Small intestine (tissue), 16 donors: ENCODE data around the gene SLC25A53. TPM values are rescaled to one million over a fixed set of nuclear protein-coding genes. Genes with fewer than 3 reads are reported as not detected.
A peak's percentile ranks its signal among the peaks of the same experiment; 100 is the strongest.

ENCODE experiments used
- DNase-seq, 2 donors: peaks; one replicate each; pipeline versions ENCODE4 v3.0.0 to v3.0.0-alpha.2; 2013
- FAIRE-seq: peaks from 2 replicates; lab custom pipeline; 2012; peaks lifted over from hg19 to GRCh38; lab: Jason Lieb, UNC
- H3K27ac ChIP-seq, 3 donors: one replicate each; pipeline ENCODE4 v1.5.1; 2013; ENCODE audit warnings: low read length in 2 of 3, mild to moderate bottlenecking in 2 of 3, control low read depth in 1 of 3, inconsistent platforms in 1 of 3, low read depth in 1 of 3, moderate library complexity in 1 of 3
- H3K27me3 ChIP-seq, 3 donors: one replicate each; pipeline ENCODE4 v1.6.1; 2013; ENCODE audit warnings: low read length in 3 of 3, inconsistent platforms in 1 of 3; ENCODE audit not compliant: control insufficient read depth in 3 of 3, insufficient read depth in 3 of 3
- H3K36me3 ChIP-seq, 3 donors: one replicate each; pipeline ENCODE4 v1.6.1; 2013; ENCODE audit warnings: low read length in 3 of 3, inconsistent platforms in 1 of 3, low read depth in 1 of 3, mild to moderate bottlenecking in 1 of 3, moderate library complexity in 1 of 3; ENCODE audit not compliant: control insufficient read depth in 3 of 3, insufficient read depth in 2 of 3
- H3K4me1 ChIP-seq, 3 donors: one replicate each; pipeline ENCODE4 v1.6.1; 2013; ENCODE audit warnings: low read length in 2 of 3, inconsistent platforms in 1 of 3, low read depth in 1 of 3, mild to moderate bottlenecking in 1 of 3, moderate library complexity in 1 of 3; ENCODE audit not compliant: control insufficient read depth in 3 of 3, insufficient read depth in 2 of 3
- H3K4me3 ChIP-seq, 3 donors: one replicate each; pipeline ENCODE4 v1.5.1; 2013; ENCODE audit warnings: low read length in 3 of 3, control low read depth in 1 of 3, inconsistent platforms in 1 of 3, low read depth in 1 of 3, mild to moderate bottlenecking in 1 of 3, moderate library complexity in 1 of 3
- H3K9me3 ChIP-seq, 2 donors: one replicate each; pipeline ENCODE4 v1.6.1; 2013; ENCODE audit warnings: low read depth in 1 of 2, low read length in 1 of 2; ENCODE audit not compliant: control insufficient read depth in 2 of 2, insufficient read depth in 1 of 2
- WGBS, 3 donors: extraction: QIAGEN DNeasy Blood & Tissue Kit; methylation state at CpG; one replicate each; pipeline ENCODE4 v1.1.7; 2013; 5-methylcytosine and 5-hydroxymethylcytosine counted together
- long read RNA-seq, 10 donors: transcript quantifications; one replicate each; lab custom pipeline, GENCODE V29; 2026
- polyA plus RNA-seq, 4 donors: library from polyadenylated mRNA; stranded (reverse) in 3 of 4; unstranded in 1 of 4; fragments of 200-250 nt in 3 of 4; fragments of 120-200 nt in 1 of 4; gene quantifications; one replicate each; pipeline versions ENCODE4 v1.2.1 to v1.2.3, GENCODE V29; 2013
- donor health status: healthy with polysubstance abuse.
- donor health status: control.
- donor health status: control.
- donor health status: Bipolar disorder and iron deficiency.
- donor health status: healthy.

Gene SLC25A53, protein sequence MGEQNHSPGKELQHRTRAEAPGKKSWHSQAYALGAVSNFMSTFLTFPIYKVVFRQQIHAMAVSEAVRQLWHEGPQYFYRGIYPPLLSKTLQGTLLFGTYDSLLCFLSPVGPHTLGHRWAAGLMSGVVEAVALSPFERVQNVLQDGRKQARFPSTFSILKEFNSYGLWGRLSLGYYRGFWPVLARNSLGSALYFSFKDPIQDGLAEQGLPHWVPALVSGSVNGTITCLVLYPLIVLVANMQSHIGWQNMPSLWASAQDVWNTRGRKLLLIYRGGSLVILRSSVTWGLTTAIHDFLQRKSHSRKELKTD
- polyA plus RNA-seq = 1 to 10 TPM; 2.2 to 9.4 (median 7.7) TPM
- long read RNA-seq, donor 1, transcript SLC25A53-201 (2 exons, 731 nt) = major isoform, 7 of 7 reads
- long read RNA-seq, donor 1, partial matches to known transcripts = 0 of 7 reads
- long read RNA-seq, donor 1, other reads (novel, unspliced or antisense) = 0 of 7 reads
- long read RNA-seq, donor 2, partial matches to known transcripts = 0 of 1 reads
- long read RNA-seq, donor 2, other reads (novel, unspliced or antisense) = 0 of 1 reads
- long read RNA-seq, donor 3, partial matches to known transcripts = 5 of 7 reads
- long read RNA-seq, donor 3, other reads (novel, unspliced or antisense) = 0 of 7 reads
- long read RNA-seq, donor 4, partial matches to known transcripts = 0 of 1 reads
- long read RNA-seq, donor 4, other reads (novel, unspliced or antisense) = 0 of 1 reads
- long read RNA-seq, donor 5, partial matches to known transcripts = 0 of 1 reads
- long read RNA-seq, donor 5, other reads (novel, unspliced or antisense) = 0 of 1 reads
- long read RNA-seq, donor 6, transcript SLC25A53-201 (2 exons, 731 nt) = major isoform, 5 of 5 reads
- long read RNA-seq, donor 6, partial matches to known transcripts = 0 of 5 reads
- long read RNA-seq, donor 6, other reads (novel, unspliced or antisense) = 0 of 5 reads
- long read RNA-seq, donor 7, transcript SLC25A53-201 (2 exons, 731 nt) = major isoform, 7 of 7 reads
- long read RNA-seq, donor 7, partial matches to known transcripts = 0 of 7 reads
- long read RNA-seq, donor 7, other reads (novel, unspliced or antisense) = 0 of 7 reads
- long read RNA-seq, donor 8, partial matches to known transcripts = 0 of 2 reads
- long read RNA-seq, donor 8, other reads (novel, unspliced or antisense) = 0 of 2 reads
- long read RNA-seq, donor 9, partial matches to known transcripts = 0 of 1 reads
- long read RNA-seq, donor 9, other reads (novel, unspliced or antisense) = 0 of 1 reads
- long read RNA-seq, donor 10, transcript SLC25A53-201 (2 exons, 731 nt) = major isoform, 5 of 14 reads
- long read RNA-seq, donor 10, partial matches to known transcripts = 9 of 14 reads
- long read RNA-seq, donor 10, other reads (novel, unspliced or antisense) = 0 of 14 reads

DNA sequence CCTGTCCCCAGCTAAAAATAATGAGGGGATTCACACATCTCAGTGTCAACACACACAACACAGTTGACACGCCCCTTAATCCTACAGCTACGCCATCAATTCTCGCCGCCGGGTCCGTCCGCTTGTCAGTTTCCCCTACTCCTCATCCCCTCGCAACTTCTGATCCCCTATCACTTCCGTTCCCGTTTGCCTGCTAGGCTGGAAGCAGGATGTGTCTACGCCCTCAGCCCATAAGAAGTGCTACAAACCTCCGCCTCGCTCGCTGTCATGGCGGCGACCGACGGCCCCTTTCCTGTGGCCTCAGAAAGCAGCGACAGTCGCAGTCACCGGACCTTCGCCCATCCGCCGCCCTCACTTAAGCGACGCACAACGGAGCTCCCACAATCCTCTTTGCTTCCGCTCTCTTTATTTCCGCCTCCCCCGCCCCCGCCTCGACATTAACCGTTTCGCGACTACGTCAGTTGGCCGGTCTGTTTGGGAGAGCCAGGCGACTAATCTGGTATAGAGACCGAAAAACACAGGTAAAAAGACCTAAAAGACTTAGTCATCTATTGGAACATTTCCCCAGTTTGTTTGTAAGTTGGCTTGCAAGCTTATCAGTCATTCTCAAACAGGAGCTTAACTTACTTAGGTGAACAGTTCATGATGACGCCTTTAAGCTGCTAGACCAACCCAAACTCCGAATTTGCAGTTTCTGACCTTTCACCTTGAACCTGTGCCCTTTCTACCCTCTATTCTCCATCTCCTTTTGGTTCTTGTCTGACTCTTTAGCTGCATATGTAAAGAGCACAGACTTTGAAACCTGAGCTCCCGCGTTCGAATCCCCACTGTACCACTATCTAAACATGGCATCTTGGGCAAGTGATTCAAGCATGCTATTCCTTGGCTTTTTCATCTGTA is at the start of gene SLC25A53:
Gene SLC25A53 (minus strand): TSS at position 380 of the 900 bp plus-strand sequence. CDS start 51,752 bp downstream, outside the sequence.
- FAIRE-seq = no peak

DNA sequence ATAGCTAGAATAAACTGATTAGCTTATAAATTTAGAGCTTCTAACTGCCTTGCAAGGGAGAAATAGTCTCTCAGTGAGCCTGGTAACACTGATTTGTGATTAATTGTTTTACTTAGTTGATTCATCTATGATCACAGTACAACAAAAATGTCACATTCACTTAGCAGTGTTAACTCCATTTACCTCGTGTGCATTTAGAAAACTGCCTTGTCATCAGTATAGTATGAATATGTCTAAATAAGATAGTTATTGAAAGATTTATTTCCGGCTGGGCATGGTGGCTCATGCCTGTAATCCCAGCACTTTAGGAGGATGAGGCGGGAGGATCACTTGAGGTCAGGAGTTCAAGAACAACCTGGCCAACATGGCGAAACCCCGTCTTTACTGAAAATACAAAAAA is 48.7 kb upstream of the SLC25A53 start:
- Histone ChIP-seq H3K27ac (no peak overlapping the region), H3K4me3 (no peak overlapping the region), H3K9me3 (no peaks in the 10 kb centered on the region), H3K36me3 (no peaks in the 10 kb centered on the region), H3K27me3 (no peaks in the 10 kb centered on the region), H3K4me1 (no peaks in the 10 kb centered on the region)
- 74 to 95% (median 92%) methylated on average over 5 of the region's 5 CpGs for whole genome bisulfite sequencing, 3 donors
- FAIRE-seq = no peak
- no peak for DNase-seq

More for the DNA sequence above, at the start of gene SLC25A53:
- Histone ChIP-seq H3K4me3 (peak within 1 kb of the TSS; percentile 32 to 73 (median 47)), H3K27ac (peak within 1 kb of the TSS; percentile 66 to 98 (median 94)), H3K27me3 (no peaks in the 10 kb centered on the region), H3K9me3 (no peaks in the 10 kb centered on the region), H3K36me3 (no peaks in the 10 kb centered on the region), H3K4me1 (no peaks in the 10 kb centered on the region)
- peak; percentile 83 to 87 for DNase-seq
- 0 to 40% (median 5%) methylated on average over 42 to 44 of the region's 44 CpGs for WGBS, 3 donors

- Histone ChIP-seq H3K27me3 (no peaks in the 10 kb centered on the region), H3K27ac (no peak overlapping the region), H3K9me3 (no peaks in the 10 kb centered on the region), H3K36me3 (peaks cover 0 to 4% (median 4%) of the 10 kb centered on the region in 3 donors), H3K4me3 (no peak overlapping the region), H3K4me1 (no peaks in the 10 kb centered on the region)
- FAIRE-seq (peak; percentile 95), DNase-seq (peak; percentile 22 to 39)
- WGBS, 3 donors = 91 to 100% (median 100%) methylated on average over 1 of the region's 1 CpG
These were observed 38.8 kb upstream of the SLC25A53 start for GRCh38 chrX:104195489-104196084.

DNA sequence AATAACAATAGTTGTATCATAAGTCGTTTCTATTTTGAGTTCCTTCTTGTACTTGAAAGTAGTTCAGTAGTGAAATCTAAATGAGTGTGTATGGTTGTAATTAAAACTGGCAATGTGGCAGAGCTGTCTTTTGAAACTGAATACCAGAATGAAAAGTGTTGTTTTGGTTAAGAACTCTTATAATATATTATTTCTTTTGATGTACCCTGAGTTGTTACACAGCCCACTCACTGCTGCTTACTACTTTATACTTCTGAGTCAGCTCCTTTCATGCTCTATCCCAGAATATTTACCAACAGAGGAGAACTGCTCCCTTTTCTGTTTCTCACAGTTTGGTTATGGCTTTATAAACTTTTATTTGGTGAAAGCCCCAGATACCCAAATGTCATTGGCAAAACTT is 38.2 kb upstream of the SLC25A53 start:
- 18 to 56% (median 21%) methylated on average over 1 of the region's 1 CpG for WGBS, 3 donors
- no peak for DNase-seq
- Histone ChIP-seq H3K4me1 (no peaks in the 10 kb centered on the region), H3K9me3 (no peaks in the 10 kb centered on the region), H3K36me3 (peaks cover 0 to 4% (median under 1%) of the 10 kb centered on the region in 3 donors), H3K4me3 (no peak overlapping the region), H3K27me3 (no peaks in the 10 kb centered on the region), H3K27ac (no peak overlapping the region)
- peak; percentile 71 for FAIRE-seq

DNA sequence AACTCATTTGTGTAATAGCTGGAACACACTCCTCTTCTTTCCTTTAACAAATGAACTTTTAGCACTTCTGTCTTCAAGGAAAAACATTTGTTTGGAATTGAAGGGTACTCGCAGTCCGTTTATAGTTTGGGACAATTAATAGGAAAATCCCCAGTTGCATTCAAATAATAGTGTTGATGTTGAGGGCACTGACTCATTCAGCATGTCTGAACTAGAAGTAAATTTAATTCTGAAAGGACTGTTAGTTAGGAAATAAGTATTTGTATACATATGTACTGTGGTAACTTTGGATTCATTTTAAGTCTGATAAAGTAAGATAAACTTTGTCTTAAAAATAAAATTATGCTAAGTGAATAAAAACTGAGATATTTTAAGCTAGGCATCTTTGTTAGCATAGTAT is 36.7 kb upstream of the SLC25A53 start:
- no peak for FAIRE-seq
- Histone ChIP-seq H3K27me3 (no peaks in the 10 kb centered on the region), H3K36me3 (peaks cover 0 to 6% (median 2%) of the 10 kb centered on the region in 3 donors), H3K9me3 (no peaks in the 10 kb centered on the region), H3K4me3 (no peak overlapping the region), H3K27ac (no peak overlapping the region), H3K4me1 (no peaks in the 10 kb centered on the region)
- WGBS, 3 donors = 68 to 97% (median 72%) methylated on average over 2 of the region's 2 CpGs
- DNase-seq = no peak

- Histone ChIP-seq H3K27me3 (no peaks in the 10 kb centered on the region), H3K4me1 (no peaks in the 10 kb centered on the region), H3K36me3 (peaks cover 2 to 9% (median 2%) of the 10 kb centered on the region in 3 donors), H3K9me3 (no peaks in the 10 kb centered on the region), H3K27ac (no peak overlapping the region), H3K4me3 (no peak overlapping the region)
- WGBS, 3 donors = 49 to 73% (median 72%) methylated on average over 5 of the region's 5 CpGs
- DNase-seq = no peak
- no peak for FAIRE-seq
These were observed 33.0 kb upstream of the SLC25A53 start for GRCh38 chrX:104189837-104190236.

DNA sequence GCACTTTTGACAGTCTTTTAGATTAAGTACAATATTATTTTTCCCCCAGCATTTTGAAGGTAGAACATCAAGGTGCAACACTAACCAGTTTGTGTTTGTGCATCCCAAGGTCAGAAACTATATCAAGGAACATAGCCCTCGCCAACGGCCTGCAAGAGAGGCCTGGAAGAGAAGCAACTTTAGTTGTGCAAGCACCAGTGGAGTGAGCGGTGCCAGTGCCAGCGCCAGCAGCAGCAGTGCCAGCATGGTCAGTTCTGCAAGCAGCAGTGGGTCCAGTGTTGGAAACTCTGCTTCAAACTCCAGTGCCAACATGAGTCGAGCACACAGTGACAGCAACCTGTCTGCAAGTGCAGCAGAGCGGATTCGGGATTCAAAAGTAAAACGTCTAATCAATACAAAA is 31.1 kb upstream of the SLC25A53 start:
- WGBS, 3 donors = 87 to 96% (median 93%) methylated on average over 8 of the region's 8 CpGs
- DNase-seq (no peak), FAIRE-seq (no peak)
- H3K27ac ChIP-seq = no peak overlapping the region
- H3K27me3 ChIP-seq = no peaks in the 10 kb centered on the region
- peaks cover 2 to 11% (median 2%) of the 10 kb centered on the region in 3 donors for H3K36me3 ChIP-seq
- H3K4me1 ChIP-seq = no peaks in the 10 kb centered on the region
- no peaks in the 10 kb centered on the region for H3K9me3 ChIP-seq
- no peak overlapping the region for H3K4me3 ChIP-seq
